Neural cell (in vitro differentiated cells): ENCODE measurements around the gene GOLGA6A. TPM values are rescaled to one million over a fixed set of nuclear protein-coding genes. Genes with fewer than 3 reads are reported as not detected.

ENCODE experiments used
- H2AFZ ChIP-seq: fragments of 200-600, 300-800 bp; sonication (generic), shearing (Covaris generic); 2 replicates; pipeline ENCODE4 v1.6.0; 2014; ENCODE audit warnings: low read depth, mild to moderate bottlenecking, antibody characterized with exemption, low read length, moderate library complexity
- H3F3A ChIP-seq: fragments of 200-600 bp; shearing (Covaris generic); 2 replicates; pipeline ENCODE4 v1.6.1; 2016; ENCODE audit warnings: mild to moderate bottlenecking, moderate library complexity, mixed read lengths, antibody characterized with exemption, low read length; ENCODE audit not compliant: insufficient read depth, poor library complexity, severe bottlenecking
- H3K27ac ChIP-seq: fragments of 200-600, 300-800 bp; sonication (generic), shearing (Covaris generic); 2 replicates; pipeline ENCODE4 v1.5.1; 2014; ENCODE audit warnings: mild to moderate bottlenecking, low read length, moderate library complexity
- H3K27me3 ChIP-seq: fragments of 300-800, 200-600 bp; sonication (generic), shearing (Covaris generic); 2 replicates; pipeline ENCODE4 v1.6.0; 2014; ENCODE audit warnings: mild to moderate bottlenecking, low read depth, low read length, moderate library complexity; ENCODE audit not compliant: insufficient read depth
- H3K36me3 ChIP-seq: fragments of 300-800, 200-600 bp; sonication (generic), shearing (Covaris generic); 2 replicates; pipeline ENCODE4 v1.5.1; 2014; ENCODE audit warnings: mild to moderate bottlenecking, antibody characterized with exemption, low read length, moderate library complexity; ENCODE audit not compliant: insufficient read depth
- H3K4me2 ChIP-seq: fragments of 300-800, 200-600 bp; sonication (generic), shearing (Covaris generic); 2 replicates; pipeline ENCODE4 v1.6.0; 2014; ENCODE audit warnings: mild to moderate bottlenecking, low read length
- H3K4me3 ChIP-seq: fragments of 300-800, 200-600 bp; sonication (generic), shearing (Covaris generic); 2 replicates; pipeline ENCODE4 v1.5.1; 2014; ENCODE audit warnings: mild to moderate bottlenecking, low read length, moderate library complexity
- H3K79me2 ChIP-seq: fragments of 200-600 bp; shearing (Covaris generic); replicated peaks from 2 replicates; pipeline ENCODE4 v1.6.0; 2014; ENCODE audit warnings: mild to moderate bottlenecking, low read length, moderate library complexity; ENCODE audit not compliant: insufficient read depth
- H3K9ac ChIP-seq: fragments of 300-800, 200-600 bp; sonication (generic), shearing (Covaris generic); 2 replicates; pipeline ENCODE4 v1.6.1; 2016; ENCODE audit warnings: mild to moderate bottlenecking, low read length, mixed read lengths
- H3K9me2 ChIP-seq: fragments of 200-600 bp; shearing (Covaris generic); 2 replicates; pipeline ENCODE4 v1.6.1; 2016; ENCODE audit warnings: mild to moderate bottlenecking, low read length, mixed read lengths; ENCODE audit not compliant: insufficient read depth
- H3K9me3 ChIP-seq: fragments of 200-600, 300-800 bp; sonication (generic), shearing (Covaris generic); 2 replicates; pipeline ENCODE4 v1.6.1; 2016; ENCODE audit warnings: mild to moderate bottlenecking, mixed run types, low read length, moderate library complexity, mixed read lengths
- H4K20me1 ChIP-seq: fragments of 200-600 bp; shearing (Covaris generic); 2 replicates; pipeline ENCODE4 v1.6.1; 2016; ENCODE audit warnings: mild to moderate bottlenecking, mixed run types; ENCODE audit not compliant: insufficient read depth
- EP300 ChIP-seq: fragments of 450-650 bp; conservative IDR thresholded peaks from 2 replicates; pipeline ENCODE4 v1.6.1; 2014; ENCODE audit warnings: antibody characterized with exemption, mild to moderate bottlenecking, moderate library complexity; ENCODE audit not compliant: poor library complexity, severe bottlenecking
- MXI1 ChIP-seq: fragments of 450-650 bp; conservative IDR thresholded peaks from 2 replicates; pipeline ENCODE4 v1.6.1; 2014; ENCODE audit warnings: antibody characterized with exemption, mild to moderate bottlenecking; ENCODE audit not compliant: poor library complexity, severe bottlenecking
- POLR2AphosphoS5 ChIP-seq: IDR thresholded peaks from 2 replicates; pipeline ENCODE4 v1.6.1; 2012
- RAD21 ChIP-seq: fragments of 450-650 bp; conservative IDR thresholded peaks from 2 replicates; pipeline ENCODE4 v1.6.1; 2014; ENCODE audit warnings: antibody characterized with exemption, mild to moderate bottlenecking, moderate library complexity
- SMC3 ChIP-seq: fragments of 450-650 bp; conservative IDR thresholded peaks from 2 replicates; pipeline ENCODE4 v1.6.1; 2014; ENCODE audit warnings: antibody characterized with exemption, mild to moderate bottlenecking, moderate library complexity; ENCODE audit not compliant: poor library complexity
- polyA plus RNA-seq: library from polyadenylated mRNA; depleted of rRNA; stranded (reverse); fragments of >200 nt; gene quantifications from 2 replicates; pipeline ENCODE4 v1.2.3, GENCODE V29; 2014
- TF ChIP-seq, protein P1 (sequence below): fragments of 450-650 bp; IDR thresholded peaks from 2 replicates; pipeline ENCODE4 v1.5.1; 2014; ENCODE audit warnings: antibody characterized with exemption, mild to moderate bottlenecking, moderate library complexity; ENCODE audit not compliant: poor library complexity, severe bottlenecking

Gene GOLGA6A
- polyA plus RNA-seq, 1 donor from 2014 or later: 0.50 TPM

DNA sequence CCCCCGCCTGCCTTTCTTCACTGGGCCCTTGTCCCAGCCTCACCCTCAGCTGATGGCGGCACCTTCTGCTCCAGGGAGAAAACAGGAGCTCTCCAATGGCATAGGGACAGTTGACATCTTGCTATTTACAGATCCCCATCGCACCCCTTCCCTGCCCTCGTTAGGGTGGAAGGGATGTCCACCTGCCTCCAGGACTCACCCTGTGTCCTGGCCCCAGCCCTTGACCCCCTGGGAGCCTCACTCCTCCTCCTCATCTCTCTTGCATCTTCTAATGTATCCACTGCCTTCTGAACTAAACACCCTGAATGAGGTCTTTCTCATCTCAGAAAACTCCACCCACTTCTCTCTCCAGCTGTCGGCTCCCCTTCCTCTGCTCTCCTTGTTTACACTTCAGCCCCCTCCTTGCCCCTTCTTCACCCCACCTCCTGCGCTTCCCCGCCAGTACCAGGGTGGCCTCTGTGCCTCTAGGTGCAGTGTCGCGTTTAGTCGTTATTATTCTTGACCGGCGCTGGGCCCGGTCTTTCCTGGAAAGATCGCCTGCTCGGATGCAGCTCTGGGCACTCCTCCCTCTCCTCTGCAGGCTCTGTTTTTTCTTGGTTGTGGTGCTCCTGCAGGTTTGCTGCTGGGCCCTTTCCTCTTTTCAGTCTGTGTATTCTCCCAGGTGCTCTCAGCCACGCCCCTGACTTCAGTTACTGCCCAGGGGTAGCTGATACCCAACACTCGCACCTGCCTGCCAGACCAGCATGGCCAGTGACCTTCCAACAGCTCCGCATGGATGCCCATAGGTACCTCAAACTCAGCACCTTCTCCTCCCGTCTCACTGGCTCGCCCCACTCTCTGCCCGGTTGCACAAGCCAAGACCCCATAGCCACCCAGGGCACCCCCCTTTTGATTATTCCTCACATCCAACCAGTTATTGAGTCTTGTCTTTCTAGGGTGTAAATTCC, 44.9 kb downstream of the GOLGA6A start (continued):
- TF ChIP-seq SMC3 (peak; percentile 11), POLR2AphosphoS5 (no peak), EP300 (no peak)

DNA sequence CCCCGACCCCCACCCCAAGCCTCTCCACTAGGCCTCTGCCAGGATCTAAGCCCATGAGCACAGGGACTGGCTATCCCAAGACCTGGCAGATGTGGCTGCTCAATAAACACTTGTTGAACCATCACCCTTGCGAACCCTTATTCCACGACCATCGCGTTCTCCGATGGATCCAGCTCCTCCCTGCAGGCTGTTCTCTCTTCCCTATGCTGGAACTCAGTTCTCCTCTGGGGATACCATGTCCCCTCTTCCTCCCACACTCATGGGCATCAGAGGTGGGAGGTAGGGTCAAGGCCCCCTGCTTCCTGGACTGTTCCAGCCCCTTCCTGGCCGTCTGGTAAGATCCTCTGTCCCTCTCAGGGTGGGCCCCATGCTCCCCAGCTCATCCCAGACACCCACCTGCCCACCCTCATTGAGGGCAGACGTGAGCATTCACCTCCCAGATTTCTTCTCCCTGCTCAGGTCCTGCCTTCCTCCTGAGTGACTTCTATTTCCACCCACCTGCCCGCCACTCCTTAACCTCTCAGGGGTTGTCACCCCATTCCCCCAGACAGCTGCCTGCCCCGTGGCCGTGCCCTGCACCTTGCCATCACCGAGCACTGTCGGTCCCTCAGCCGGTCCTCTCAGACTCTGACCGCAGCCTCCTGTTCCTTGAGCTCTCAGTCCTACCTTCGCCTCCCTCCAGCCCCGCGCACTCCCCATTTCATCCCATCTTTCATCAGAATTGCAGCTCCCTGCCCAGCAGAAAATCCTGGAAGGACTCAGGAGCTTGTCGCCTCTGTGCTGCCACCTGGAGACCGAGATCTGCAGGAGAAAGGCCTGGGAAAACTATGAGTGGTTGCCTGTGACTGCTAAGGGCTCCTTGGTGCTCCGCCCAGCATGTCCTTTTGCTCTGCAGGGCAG, 45.8 kb downstream of the GOLGA6A start:
- H3K36me3 ChIP-seq: no peaks in the 10 kb centered on the region
- no peaks in the 10 kb centered on the region for H3K27me3 ChIP-seq
- H3F3A ChIP-seq: no peaks in the 10 kb centered on the region
- no peak overlapping the region for H3K4me2 ChIP-seq
- no peak overlapping the region for H3K27ac ChIP-seq
- no peaks in the 10 kb centered on the region for H3K9me3 ChIP-seq
- H3K9ac ChIP-seq: no peak overlapping the region
- H3K79me2 ChIP-seq: no peaks in the 10 kb centered on the region
- no peaks in the 10 kb centered on the region for H3K9me2 ChIP-seq
- no peaks in the 10 kb centered on the region for H4K20me1 ChIP-seq
- peak; percentile 61 for TF ChIP-seq RAD21
- no peak for TF ChIP-seq MXI1
- TF ChIP-seq SMC3: peak; percentile 73
- TF ChIP-seq, protein P1, sequence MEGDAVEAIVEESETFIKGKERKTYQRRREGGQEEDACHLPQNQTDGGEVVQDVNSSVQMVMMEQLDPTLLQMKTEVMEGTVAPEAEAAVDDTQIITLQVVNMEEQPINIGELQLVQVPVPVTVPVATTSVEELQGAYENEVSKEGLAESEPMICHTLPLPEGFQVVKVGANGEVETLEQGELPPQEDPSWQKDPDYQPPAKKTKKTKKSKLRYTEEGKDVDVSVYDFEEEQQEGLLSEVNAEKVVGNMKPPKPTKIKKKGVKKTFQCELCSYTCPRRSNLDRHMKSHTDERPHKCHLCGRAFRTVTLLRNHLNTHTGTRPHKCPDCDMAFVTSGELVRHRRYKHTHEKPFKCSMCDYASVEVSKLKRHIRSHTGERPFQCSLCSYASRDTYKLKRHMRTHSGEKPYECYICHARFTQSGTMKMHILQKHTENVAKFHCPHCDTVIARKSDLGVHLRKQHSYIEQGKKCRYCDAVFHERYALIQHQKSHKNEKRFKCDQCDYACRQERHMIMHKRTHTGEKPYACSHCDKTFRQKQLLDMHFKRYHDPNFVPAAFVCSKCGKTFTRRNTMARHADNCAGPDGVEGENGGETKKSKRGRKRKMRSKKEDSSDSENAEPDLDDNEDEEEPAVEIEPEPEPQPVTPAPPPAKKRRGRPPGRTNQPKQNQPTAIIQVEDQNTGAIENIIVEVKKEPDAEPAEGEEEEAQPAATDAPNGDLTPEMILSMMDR: peak; percentile 71
- no peak overlapping the region for H2AFZ ChIP-seq
- no peak overlapping the region for H3K4me3 ChIP-seq

DNA sequence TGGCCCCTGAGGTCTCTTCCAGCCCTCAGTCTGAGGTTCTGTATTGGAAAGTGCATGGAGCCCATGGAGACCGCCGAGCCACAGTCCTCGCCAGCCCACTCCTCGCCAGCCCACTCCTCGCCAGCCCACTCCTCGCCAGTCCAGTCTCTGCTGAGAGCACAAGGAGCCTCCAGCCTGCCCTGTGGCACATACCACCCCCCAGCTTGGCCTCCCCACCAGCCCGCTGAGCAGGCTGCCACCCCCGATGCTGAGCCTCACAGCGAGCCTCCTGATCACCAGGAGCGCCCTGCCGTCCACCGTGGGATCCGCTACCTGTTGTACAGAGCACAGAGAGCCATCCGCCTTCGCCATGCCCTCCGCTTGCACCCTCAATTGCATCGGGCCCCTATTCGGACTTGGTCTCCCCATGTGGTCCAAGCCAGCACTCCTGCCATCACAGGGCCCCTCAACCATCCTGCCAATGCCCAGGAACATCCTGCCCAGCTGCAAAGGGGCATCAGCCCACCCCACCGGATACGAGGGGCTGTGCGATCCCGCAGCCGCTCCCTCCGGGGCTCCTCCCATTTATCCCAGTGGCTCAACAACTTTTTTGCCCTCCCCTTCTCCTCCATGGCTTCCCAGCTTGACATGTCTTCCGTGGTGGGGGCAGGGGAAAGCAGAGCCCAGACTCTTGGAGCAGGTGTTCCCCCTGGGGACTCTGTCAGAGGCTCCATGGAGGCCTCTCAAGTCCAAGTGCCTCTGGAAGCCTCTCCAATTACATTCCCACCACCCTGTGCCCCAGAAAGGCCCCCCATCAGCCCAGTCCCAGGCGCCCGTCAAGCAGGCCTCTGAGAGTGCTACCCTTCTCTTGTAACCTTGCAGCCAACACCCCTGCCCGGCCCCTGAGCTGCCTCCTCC, 47.0 kb downstream of the GOLGA6A start:
- no peak for TF ChIP-seq RAD21
- H3K4me3 ChIP-seq: no peak overlapping the region
- H3K36me3 ChIP-seq: no peaks in the 10 kb centered on the region
- H3K27ac ChIP-seq: no peak overlapping the region
- H3K9me2 ChIP-seq: no peaks in the 10 kb centered on the region
- no peaks in the 10 kb centered on the region for H3F3A ChIP-seq
- no peaks in the 10 kb centered on the region for H3K27me3 ChIP-seq
- no peak overlapping the region for H2AFZ ChIP-seq
- no peaks in the 10 kb centered on the region for H3K79me2 ChIP-seq
- no peak overlapping the region for H3K4me2 ChIP-seq
- H4K20me1 ChIP-seq: no peaks in the 10 kb centered on the region
- no peak overlapping the region for H3K9ac ChIP-seq
- no peaks in the 10 kb centered on the region for H3K9me3 ChIP-seq
